Pancreas (tissue), 10 donors: ENCODE data around the gene ATP2C2. TPM values are rescaled to one million over a fixed set of nuclear protein-coding genes. Genes with fewer than 3 reads are reported as not detected.
"Not testable (repeated sequence)": the region's sequence is repeated elsewhere in the genome, so short reads cannot be mapped to it uniquely, and the experiment has no call there.

Experiments used
- ATAC-seq, 4 donors: fragments of 200-7000 bp; cut with Tn5 transposase; one replicate each; pipeline versions ENCODE4 v1.8.0 to v1.9.1; 2020; ENCODE audit warnings: mild to moderate bottlenecking in 4 of 4, moderate library complexity in 4 of 4
- DNase-seq, 6 donors: peaks; one replicate each; pipeline ENCODE4 v3.0.0-alpha.2; 2020
- FAIRE-seq: peaks from 2 replicates; lab custom pipeline; 2012; peaks lifted over from hg19 to GRCh38; lab: Jason Lieb, UNC
- H3K27ac ChIP-seq, 4 donors: fragments of 200-600 bp; sonication (generic); 1 replicate in 3 of 4; 2 replicates in 1 of 4; pipeline versions ENCODE4 v1.5.0 to v1.8.0; 2020
- H3K27me3 ChIP-seq, 4 donors: fragments of 200-600 bp; one replicate each; pipeline ENCODE4 v1.8.0; 2021
- H3K36me3 ChIP-seq, 3 donors: fragments of 200-600 bp; sonication (generic) in 1 of 3; one replicate each; pipeline versions ENCODE4 v1.5.0 to v1.8.0; 2020 to 2021
- H3K4me1 ChIP-seq, 3 donors: fragments of 200-600 bp; one replicate each; pipeline ENCODE4 v1.8.0; 2021
- H3K4me3 ChIP-seq, 4 donors: fragments of 200-600 bp; sonication (generic) in 2 of 4; one replicate each; pipeline versions ENCODE4 v1.5.0 to v1.8.0; 2020 to 2021
- H3K9me3 ChIP-seq, 4 donors: fragments of 200-600 bp; one replicate each; pipeline ENCODE4 v1.8.0; 2021
- WGBS, 2 donors: extraction: QIAGEN DNeasy Blood & Tissue Kit; methylation state at CpG; one replicate each; pipeline ENCODE4 v1.1.7; 2013; 5-methylcytosine and 5-hydroxymethylcytosine counted together
- intact Hi-C, 3 donors: fragments of 100-400 bp; cut with DNase I; formaldehyde crosslinking; loops; one replicate each; pipeline versions ENCODE4 v1.11.1 to v1.14.2; 2022
- polyA plus RNA-seq, 2 donors: library from polyadenylated mRNA; stranded (reverse); fragments of 200-250 nt; gene quantifications; one replicate each; pipeline ENCODE4 v1.2.3, GENCODE V29; 2013
- total RNA-seq, 6 donors: library from RNA; stranded (reverse); fragmentation: NEBNext Ultra II Directional in 4 of 6; extraction: Animal tissue kit (Norgen Biotek cat#: 25700) in 4 of 6; gene quantifications; one replicate each; pipeline versions ENCODE4 v1.2.1 to v1.2.4, GENCODE V29; 2021 to 2023
- TF ChIP-seq, protein P1 (sequence below), 4 donors: fragments of 200-600 bp; sonication (generic) in 3 of 4; IDR thresholded peaks; one replicate each; pipeline versions ENCODE4 v1.5.0 to v1.8.0; 2021; ENCODE audit warnings: antibody characterized with exemption in 4 of 4
- donor health status: healthy with polysubstance abuse.
- donor health status: DM: no; HTN: no; CAD: no; lungs with moderate emphysema.
- donor health status: DM: no; HTN: no; CAD: no.
- donor health status: control.
- donor health status: control.
- donor health status: Bipolar disorder and iron deficiency.
- donor health status: DM: yes; HTN: yes; CAD: no.
- donor health status: DM: no; HTN: no; CAD: no.
- donor health status: DM: no; HTN: no; CAD: no.
- donor health status: DM: yes; HTN: yes; CAD: no.

The ATP2C2 gene
- total and polyA plus RNA-seq, 8 donors: 0.47 to 6.3 (median 2.2) TPM

DNA sequence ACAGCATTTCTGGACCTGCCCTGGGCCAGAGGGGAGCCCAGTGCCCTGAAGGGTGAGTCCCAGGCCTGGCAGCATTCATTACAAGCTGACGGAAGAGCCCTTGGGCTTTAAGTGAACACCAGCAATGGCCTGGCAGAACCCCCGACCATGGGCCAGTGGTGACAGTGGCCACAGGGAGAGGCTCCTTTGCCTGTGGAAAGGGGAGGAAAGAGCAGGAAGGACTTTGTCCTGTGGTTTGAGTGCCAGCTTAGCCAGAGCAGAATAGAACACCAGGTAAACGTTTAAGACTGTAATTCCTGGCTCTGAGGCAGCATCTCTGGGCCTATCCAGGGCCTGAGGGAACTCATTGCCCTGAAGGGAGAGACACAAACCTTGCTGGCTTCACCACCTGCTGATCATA is 34.3 kb upstream of the ATP2C2 start:
- WGBS, 2 donors: 70 to 77% methylated on average over 3 of the region's 3 CpGs
- Histone ChIP-seq H3K27me3 (no peaks in the 10 kb centered on the region), H3K4me3 (no peak overlapping the region), H3K4me1 (no peaks in the 10 kb centered on the region), H3K27ac (no peak overlapping the region), H3K9me3 (no peaks in the 10 kb centered on the region), H3K36me3 (no peaks in the 10 kb centered on the region)
- no peak for ATAC-seq
- no peak for FAIRE-seq
- TF ChIP-seq, protein P1, sequence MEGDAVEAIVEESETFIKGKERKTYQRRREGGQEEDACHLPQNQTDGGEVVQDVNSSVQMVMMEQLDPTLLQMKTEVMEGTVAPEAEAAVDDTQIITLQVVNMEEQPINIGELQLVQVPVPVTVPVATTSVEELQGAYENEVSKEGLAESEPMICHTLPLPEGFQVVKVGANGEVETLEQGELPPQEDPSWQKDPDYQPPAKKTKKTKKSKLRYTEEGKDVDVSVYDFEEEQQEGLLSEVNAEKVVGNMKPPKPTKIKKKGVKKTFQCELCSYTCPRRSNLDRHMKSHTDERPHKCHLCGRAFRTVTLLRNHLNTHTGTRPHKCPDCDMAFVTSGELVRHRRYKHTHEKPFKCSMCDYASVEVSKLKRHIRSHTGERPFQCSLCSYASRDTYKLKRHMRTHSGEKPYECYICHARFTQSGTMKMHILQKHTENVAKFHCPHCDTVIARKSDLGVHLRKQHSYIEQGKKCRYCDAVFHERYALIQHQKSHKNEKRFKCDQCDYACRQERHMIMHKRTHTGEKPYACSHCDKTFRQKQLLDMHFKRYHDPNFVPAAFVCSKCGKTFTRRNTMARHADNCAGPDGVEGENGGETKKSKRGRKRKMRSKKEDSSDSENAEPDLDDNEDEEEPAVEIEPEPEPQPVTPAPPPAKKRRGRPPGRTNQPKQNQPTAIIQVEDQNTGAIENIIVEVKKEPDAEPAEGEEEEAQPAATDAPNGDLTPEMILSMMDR (IDR thresholded peaks at IDR 0.05): no peak
- DNase-seq: no peak
- intact Hi-C loops: no loop called here

DNA sequence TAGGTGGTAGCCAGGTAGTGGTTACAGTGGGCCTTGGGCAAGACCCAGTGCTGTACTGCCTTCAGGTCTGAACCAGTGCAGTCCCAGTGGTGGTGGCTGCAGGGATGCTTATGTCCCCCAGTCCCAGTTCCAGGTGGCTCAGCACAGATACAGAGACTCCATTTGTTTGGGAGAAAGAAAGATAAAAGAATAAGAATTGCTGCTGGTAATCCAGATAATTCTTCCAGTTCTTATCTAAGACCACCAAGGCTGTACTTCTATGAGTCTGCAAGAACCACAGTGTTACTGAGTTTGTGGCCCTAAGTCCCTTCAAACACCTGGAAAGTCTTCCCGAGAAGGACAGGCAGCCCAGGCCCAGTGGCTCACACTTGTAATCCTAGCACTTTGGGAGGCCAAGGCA is 33.9 kb upstream of the ATP2C2 start:
- Histone ChIP-seq H3K27ac (no peak overlapping the region), H3K4me1 (no peaks in the 10 kb centered on the region), H3K4me3 (no peak overlapping the region), H3K36me3 (no peaks in the 10 kb centered on the region), H3K27me3 (no peaks in the 10 kb centered on the region), H3K9me3 (no peaks in the 10 kb centered on the region)
- WGBS, 2 donors: 59 to 77% methylated on average over 1 of the region's 1 CpG
- DNase-seq: no peak
- no peak for FAIRE-seq
- TF ChIP-seq, protein P1 (IDR thresholded peaks at IDR 0.05): no peak
- ATAC-seq: no peak
- intact Hi-C loops: no loop called here

DNA sequence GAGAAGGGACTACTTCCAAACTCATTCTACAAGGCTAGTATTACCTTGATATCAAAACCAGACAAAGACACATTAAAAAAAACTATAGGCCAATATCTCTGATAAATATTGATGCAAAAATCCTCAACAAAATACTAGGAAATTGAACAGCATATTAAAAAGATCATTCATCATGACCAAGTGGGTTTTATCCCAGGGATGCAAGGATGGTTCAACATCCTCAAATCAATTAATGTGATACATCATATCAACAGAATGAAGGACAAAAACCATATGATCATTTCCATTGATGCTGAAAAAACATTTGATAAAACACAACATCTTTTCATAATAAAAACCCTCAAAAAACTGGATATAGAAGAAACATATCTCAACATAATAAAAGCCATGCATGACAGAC is 31.1 kb upstream of the ATP2C2 start:
- H3K27me3 ChIP-seq, H3K27ac ChIP-seq, H3K36me3 ChIP-seq, H3K4me1 ChIP-seq, intact Hi-C loops, ATAC-seq, H3K4me3 ChIP-seq, DNase-seq, FAIRE-seq, H3K9me3 ChIP-seq: not testable (repeated sequence)

DNA sequence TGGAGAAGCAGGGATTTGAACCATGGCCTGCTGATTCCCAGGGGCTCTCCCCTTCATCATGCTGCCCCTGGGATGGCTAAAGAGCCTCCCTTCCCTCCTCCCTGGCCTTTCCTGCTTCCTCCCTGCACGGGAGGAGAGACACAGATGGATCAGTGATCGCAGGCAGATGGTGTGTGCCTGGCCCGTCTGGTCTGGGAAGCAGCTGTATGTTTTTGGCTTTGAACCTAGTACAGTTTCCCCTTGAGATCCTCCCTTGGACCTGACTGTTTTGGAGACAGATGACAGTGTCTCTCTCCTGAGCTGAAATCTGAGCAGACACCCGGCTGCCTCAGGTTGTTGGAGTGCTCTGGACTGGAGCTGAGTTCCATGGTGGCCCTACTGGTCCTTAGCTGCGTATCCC is 29.0 kb upstream of the ATP2C2 start:
- no peak for ATAC-seq
- no peak for DNase-seq
- no peak for FAIRE-seq
- Histone ChIP-seq H3K27ac (no peak overlapping the region), H3K36me3 (no peaks in the 10 kb centered on the region), H3K4me3 (no peak overlapping the region), H3K4me1 (no peaks in the 10 kb centered on the region), H3K9me3 (no peaks in the 10 kb centered on the region), H3K27me3 (no peaks in the 10 kb centered on the region)
- intact Hi-C loops: no loop called here
- 44 to 56% methylated on average over 5 of the region's 5 CpGs for WGBS, 2 donors
- TF ChIP-seq, protein P1 (IDR thresholded peaks at IDR 0.05): no peak

DNA sequence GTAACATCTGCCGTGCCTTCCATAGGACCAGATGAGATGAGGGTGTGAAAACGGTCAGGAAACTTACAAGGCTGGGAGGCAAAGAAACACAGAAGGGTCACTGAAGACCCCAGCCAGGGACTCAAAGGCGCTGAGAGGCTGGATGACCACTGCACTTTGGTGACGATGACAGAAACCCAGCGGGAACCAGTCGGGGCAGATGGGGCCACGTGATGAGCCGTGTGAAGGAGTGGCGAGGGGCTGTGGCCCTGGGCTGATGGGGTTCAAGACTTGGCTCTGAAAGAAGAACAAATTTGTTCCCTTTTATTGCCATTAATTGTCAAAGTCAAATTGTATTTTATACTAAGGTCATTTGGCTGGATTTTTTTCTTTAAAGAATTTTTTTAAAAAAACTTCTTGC is 28.6 kb upstream of the ATP2C2 start:
- TF ChIP-seq, protein P1 (IDR thresholded peaks at IDR 0.05): no peak
- no peaks in the 10 kb centered on the region for H3K36me3 ChIP-seq
- H3K27ac ChIP-seq: no peak overlapping the region
- no peaks in the 10 kb centered on the region for H3K9me3 ChIP-seq
- no peaks in the 10 kb centered on the region for H3K4me1 ChIP-seq
- H3K27me3 ChIP-seq: no peaks in the 10 kb centered on the region
- no peak for ATAC-seq
- intact Hi-C loops: no loop called here
- WGBS, 2 donors: 41 to 69% methylated on average over 9 of the region's 9 CpGs
- H3K4me3 ChIP-seq: no peak overlapping the region
- FAIRE-seq: no peak
- peak in 1 of 6 donors; percentile 21 for DNase-seq
